ENCODE data around the gene SPESP1. TPM values are rescaled to one million over a fixed set of nuclear protein-coding genes. Genes with fewer than 3 reads are reported as not detected.

The SPESP1 gene
- total and polyA plus RNA-seq, 2 donors (not counting 1 experiment from before 2014, with no cell fraction given): 0.13 to 1.1 TPM

GRCh38 chr15:68990992-68991500 is 60.7 kb downstream of the SPESP1 start:
- Mint-ChIP-seq H3K27ac (no peak overlapping the region), H3K4me3 (no peak overlapping the region), H3K9me3 (ENCODE audit: insufficient read depth) (no peaks in the 10 kb centered on the region), H3K27me3 (peaks cover 25% of the 10 kb centered on the region), H3K4me1 (no peaks in the 10 kb centered on the region)
- no peaks in the 10 kb centered on the region for H3K4me1 ChIP-seq (ENCODE audit: control insufficient read depth in 2 of 2, insufficient read depth in 2 of 2, low read length in 2 of 2)
- no peaks in the 10 kb centered on the region for H4K20me1 ChIP-seq (ENCODE audit: control insufficient read depth, insufficient read depth, low read length, poor library complexity, severe bottlenecking)
- H3K27me3 ChIP-seq (replicated peaks in 1 of 4; ENCODE audit: control extremely low read depth in 1 of 4, control insufficient read depth in 3 of 4, insufficient read depth in 4 of 4, low read length in 3 of 4): no peaks in the 10 kb centered on the region
- H3K79me2 ChIP-seq (ENCODE audit: control insufficient read depth, insufficient read depth, low read length): no peaks in the 10 kb centered on the region
- H3K36me3 ChIP-seq (replicated peaks in 1 of 2; ENCODE audit: control extremely low read depth in 1 of 2, control insufficient read depth in 1 of 2, extremely low read depth in 1 of 2, insufficient read depth in 2 of 2, low read length in 1 of 2): no peaks in the 10 kb centered on the region
- TF ChIP-seq EZH2 (IDR thresholded peaks at IDR 0.05; ENCODE audit: borderline replicate concordance, insufficient read depth, low read depth, low read length, poor library complexity, severe bottlenecking) (no peak), CTCF (IDR thresholded peaks at IDR 0.05) (no peak)
- no peak overlapping the region for H3K4me2 ChIP-seq (replicated peaks; ENCODE audit: low read depth, low read length, poor library complexity, severe bottlenecking)
- no peak overlapping the region for H3K27ac ChIP-seq (ENCODE audit: low read length in 2 of 2)
- ChIA-PET CTCF (no interaction called here), POLR2A (no interaction called here)
- H3K9ac ChIP-seq (ENCODE audit: low read length): no peak overlapping the region
- H3K4me3 ChIP-seq (ENCODE audit: control extremely low read depth in 1 of 5, extremely low read depth in 1 of 5, insufficient read depth in 1 of 5, low read depth in 2 of 5, low read length in 4 of 5): no peak overlapping the region
- DNase-seq: no peak
- 93% methylated on average over 5 of the region's 5 CpGs for WGBS (ENCODE audit: insufficient coverage)
- ATAC-seq (ENCODE audit: low read depth): no peak
- no peak overlapping the region for H2AFZ ChIP-seq (ENCODE audit: insufficient read depth, low read depth, low read length, poor library complexity, severe bottlenecking)
- no peaks in the 10 kb centered on the region for H3K9me3 ChIP-seq (ENCODE audit: control extremely low read depth in 1 of 3, control insufficient read depth in 2 of 3, insufficient read depth in 1 of 3, low read length in 2 of 3)
- intact Hi-C loops (cut with micrococcal nuclease): no loop called here

- H3K9ac ChIP-seq (ENCODE audit: low read length): no peak overlapping the region
- H3K27me3 ChIP-seq (replicated peaks in 1 of 4; ENCODE audit: control extremely low read depth in 1 of 4, control insufficient read depth in 3 of 4, insufficient read depth in 4 of 4, low read length in 3 of 4): no peaks in the 10 kb centered on the region
- Mint-ChIP-seq H3K4me1 (no peaks in the 10 kb centered on the region), H3K9me3 (ENCODE audit: insufficient read depth) (no peaks in the 10 kb centered on the region), H3K27me3 (peaks cover 23% of the 10 kb centered on the region), H3K4me3 (no peak overlapping the region), H3K27ac (no peak overlapping the region)
- no peaks in the 10 kb centered on the region for H4K20me1 ChIP-seq (ENCODE audit: control insufficient read depth, insufficient read depth, low read length, poor library complexity, severe bottlenecking)
- no peaks in the 10 kb centered on the region for H3K79me2 ChIP-seq (ENCODE audit: control insufficient read depth, insufficient read depth, low read length)
- CTCF ChIA-PET: no interaction called here
- WGBS (ENCODE audit: insufficient coverage): 98% methylated on average over 4 of the region's 4 CpGs
- no peak overlapping the region for H3K4me3 ChIP-seq (ENCODE audit: control extremely low read depth in 1 of 5, extremely low read depth in 1 of 5, insufficient read depth in 1 of 5, low read depth in 2 of 5, low read length in 4 of 5)
- H3K9me3 ChIP-seq (ENCODE audit: control extremely low read depth in 1 of 3, control insufficient read depth in 2 of 3, insufficient read depth in 1 of 3, low read length in 2 of 3): no peaks in the 10 kb centered on the region
- no peak for TF ChIP-seq CTCF (IDR thresholded peaks at IDR 0.05)
- no peak for TF ChIP-seq EZH2 (IDR thresholded peaks at IDR 0.05; ENCODE audit: borderline replicate concordance, insufficient read depth, low read depth, low read length, poor library complexity, severe bottlenecking)
- no peak overlapping the region for H3K27ac ChIP-seq (ENCODE audit: low read length in 2 of 2)
- no peak for ATAC-seq (ENCODE audit: low read depth)
- no peak overlapping the region for H3K4me2 ChIP-seq (replicated peaks; ENCODE audit: low read depth, low read length, poor library complexity, severe bottlenecking)
- intact Hi-C loops (cut with micrococcal nuclease): no loop called here
- POLR2A ChIA-PET: no interaction called here
- no peak overlapping the region for H2AFZ ChIP-seq (ENCODE audit: insufficient read depth, low read depth, low read length, poor library complexity, severe bottlenecking)
- DNase-seq: no peak
- no peaks in the 10 kb centered on the region for H3K36me3 ChIP-seq (replicated peaks in 1 of 2; ENCODE audit: control extremely low read depth in 1 of 2, control insufficient read depth in 1 of 2, extremely low read depth in 1 of 2, insufficient read depth in 2 of 2, low read length in 1 of 2)
- no peaks in the 10 kb centered on the region for H3K4me1 ChIP-seq (ENCODE audit: control insufficient read depth in 2 of 2, insufficient read depth in 2 of 2, low read length in 2 of 2)
Observed at GRCh38 chr15:68991723-68992122, 61.4 kb downstream of the SPESP1 start.

Data from B cell (primary cell).